Vagina (tissue), 2 donors: Measurements from ENCODE around the gene SSR3. TPM values are rescaled to one million over a fixed set of nuclear protein-coding genes. Genes with fewer than 3 reads are reported as not detected.

ENCODE experiments used
- DNase-seq, 2 donors: peaks; one replicate each; pipeline ENCODE4 v3.0.0-alpha.2; 2017; ENCODE audit errors: extremely low spot score in 2 of 2
- H3K27ac ChIP-seq: fragments of 200-600 bp; sonication (generic); one replicate; pipeline ENCODE4 v1.5.1; 2019
- H3K27me3 ChIP-seq: fragments of 200-600 bp; sonication (generic); one replicate; pipeline ENCODE4 v1.5.1; 2019
- H3K36me3 ChIP-seq, 2 donors: fragments of 200-600 bp; sonication (generic); one replicate each; pipeline ENCODE4 v1.5.1; 2017 to 2019
- H3K4me1 ChIP-seq: fragments of 200-600 bp; sonication (generic); one replicate; pipeline ENCODE4 v1.5.1; 2019
- H3K4me3 ChIP-seq, 2 donors: fragments of 200-600 bp; sonication (generic); 1 replicate in 1 of 2; 2 replicates in 1 of 2; pipeline ENCODE4 v1.5.1; 2016 to 2019
- H3K9me3 ChIP-seq: fragments of 200-600 bp; sonication (generic); one replicate; pipeline ENCODE4 v1.5.1; 2019
- CTCF ChIP-seq, 3 experiments: fragments of 450-650 bp in 2 of 3; fragments of 200-600 bp in 1 of 3; sonication (generic) in 1 of 3; IDR thresholded peaks; one replicate each; pipeline ENCODE4 v1.5.1; 2017 to 2019; ENCODE audit warnings: antibody characterized with exemption in 3 of 3, mild to moderate bottlenecking in 2 of 3, moderate library complexity in 2 of 3
- POLR2A ChIP-seq, 2 donors: fragments of 450-650 bp; IDR thresholded peaks; one replicate each; pipeline ENCODE4 v1.6.1; 2017; ENCODE audit warnings: antibody characterized with exemption in 2 of 2, mild to moderate bottlenecking in 2 of 2, moderate library complexity in 2 of 2
- POLR2AphosphoS5 ChIP-seq, 2 donors: sonication (generic); formaldehyde crosslinking; IDR thresholded peaks; one replicate each; pipeline ENCODE4 v1.9.0; 2017; ENCODE audit warnings: antibody characterized with exemption in 2 of 2, mild to moderate bottlenecking in 2 of 2, low read depth in 1 of 2; ENCODE audit not compliant: insufficient read depth in 1 of 2
- intact Hi-C: fragments of 100-400 bp; cut with DNase I; formaldehyde crosslinking; loops from one replicate; pipeline ENCODE4 v1.15.1; 2023
- total RNA-seq: library from RNA; depleted of rRNA; stranded (reverse); fragments of >200 nt; gene quantifications from one replicate; pipeline ENCODE4 v1.2.3, GENCODE V29; 2016

SSR3 gene
- total RNA-seq, 1 donor from 2014 or later = 68.0 TPM

- Histone ChIP-seq H3K4me3 (no peak overlapping the region), H3K4me1 (peaks cover 16% of the 10 kb centered on the region), H3K9me3 (no peaks in the 10 kb centered on the region), H3K27ac (no peak overlapping the region), H3K36me3 (no peaks in the 10 kb centered on the region), H3K27me3 (no peaks in the 10 kb centered on the region)
- no peak for TF ChIP-seq POLR2AphosphoS5 (IDR thresholded peaks at IDR 0.05; ENCODE audit: insufficient read depth in 1 of 2, low read depth in 1 of 2)
- no peak for TF ChIP-seq CTCF (IDR thresholded peaks at IDR 0.05)
- no peak for TF ChIP-seq POLR2A (IDR thresholded peaks at IDR 0.05)
- intact Hi-C loops = no loop called here
- DNase-seq = no peak
Measured at GRCh38 chr3:156601497-156601896, 46.6 kb upstream of the SSR3 start.

GRCh38 chr3:156600834-156601233 lies 45.9 kb upstream of the SSR3 start:
- H3K4me1 ChIP-seq = peaks cover 9% of the 10 kb centered on the region

GRCh38 chr3:156599089-156599874 lies 44.4 kb upstream of the SSR3 start:
- no peak overlapping the region for H3K4me3 ChIP-seq
- H3K27me3 ChIP-seq = no peaks in the 10 kb centered on the region
- no peaks in the 10 kb centered on the region for H3K9me3 ChIP-seq
- no peak for DNase-seq
- intact Hi-C loops = no loop called here
- no peaks in the 10 kb centered on the region for H3K4me1 ChIP-seq
- TF ChIP-seq POLR2AphosphoS5 (IDR thresholded peaks at IDR 0.05; ENCODE audit: insufficient read depth in 1 of 2, low read depth in 1 of 2) (no peak), POLR2A (IDR thresholded peaks at IDR 0.05) (no peak), CTCF (IDR thresholded peaks at IDR 0.05) (no peak)
- no peak overlapping the region for H3K27ac ChIP-seq
- no peaks in the 10 kb centered on the region for H3K36me3 ChIP-seq

More at GRCh38 chr3:156600834-156601233, 45.9 kb upstream of the SSR3 start:
- TF ChIP-seq CTCF (IDR thresholded peaks at IDR 0.05) (no peak), POLR2A (IDR thresholded peaks at IDR 0.05) (no peak), POLR2AphosphoS5 (IDR thresholded peaks at IDR 0.05; ENCODE audit: insufficient read depth in 1 of 2, low read depth in 1 of 2) (no peak)
- no peak for DNase-seq
- no peaks in the 10 kb centered on the region for H3K9me3 ChIP-seq
- intact Hi-C loops = no loop called here
- H3K27me3 ChIP-seq = no peaks in the 10 kb centered on the region
- no peak overlapping the region for H3K27ac ChIP-seq
- no peak overlapping the region for H3K4me3 ChIP-seq
- no peaks in the 10 kb centered on the region for H3K36me3 ChIP-seq

- H3K4me3 ChIP-seq = no peak overlapping the region
Measured at GRCh38 chr3:156598413-156598812, 43.5 kb upstream of the SSR3 start.

More at GRCh38 chr3:156598413-156598812, 43.5 kb upstream of the SSR3 start:
- Histone ChIP-seq H3K36me3 (no peaks in the 10 kb centered on the region), H3K4me1 (no peaks in the 10 kb centered on the region), H3K27me3 (no peaks in the 10 kb centered on the region), H3K9me3 (no peaks in the 10 kb centered on the region), H3K27ac (no peak overlapping the region)
- TF ChIP-seq POLR2A (IDR thresholded peaks at IDR 0.05) (no peak), POLR2AphosphoS5 (IDR thresholded peaks at IDR 0.05; ENCODE audit: insufficient read depth in 1 of 2, low read depth in 1 of 2) (no peak), CTCF (IDR thresholded peaks at IDR 0.05) (no peak)
- no peak for DNase-seq
- intact Hi-C loops = no loop called here
